Vein endothelial cell (primary cell): ENCODE data around the gene TAF1L. TPM values are rescaled to one million over a fixed set of nuclear protein-coding genes. Genes with fewer than 3 reads are reported as not detected.

Experiments used
- total RNA-seq: library from RNA; depleted of rRNA; stranded (reverse); fragments of >200 nt; gene quantifications from 2 replicates; pipeline ENCODE4 v1.2.3, GENCODE V29; 2012

Gene TAF1L
- under 0.01 TPM in 1 of 2 replicates, not detected in the other for total RNA-seq

DNA sequence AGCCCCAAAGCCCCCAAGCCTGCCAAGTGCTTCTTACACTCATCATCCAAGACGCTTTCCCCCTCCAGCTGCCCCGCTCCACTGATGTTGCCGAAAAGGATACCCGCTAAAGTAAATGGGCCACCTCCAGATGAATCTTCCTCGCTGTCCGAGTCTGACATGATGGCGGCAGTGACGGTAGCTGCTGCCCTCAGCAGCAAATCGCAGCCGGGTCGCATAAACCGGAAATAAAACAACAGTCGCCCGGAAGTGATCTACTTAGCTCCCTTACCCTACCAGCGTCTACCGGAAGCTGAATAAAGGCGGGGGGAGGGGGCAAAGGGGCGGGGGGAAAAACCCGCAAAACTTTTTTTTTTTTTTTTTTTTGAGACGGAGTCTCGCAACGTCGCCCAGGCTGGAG, at the start of gene TAF1L:
TSS of gene TAF1L (minus strand) at position 308 of the 400 bp plus-strand sequence. CDS start at position 218, 90 bp downstream.

Other genes starting within 250 kb of the TAF1L start
- 12.4 and 25.6 TPM in 2 replicates for gene RIGI, start 109.5 kb downstream of the TAF1L start, total RNA-seq
- gene SMIM27, start 83.3 kb downstream of the TAF1L start, total RNA-seq: 1.6 and 2.0 TPM in 2 replicates
- gene TOPORS, start 83.1 kb downstream of the TAF1L start, total RNA-seq: 30.1 and 31.9 TPM in 2 replicates
- 22.5 and 40.0 TPM in 2 replicates for gene NDUFB6, start 62.5 kb downstream of the TAF1L start, total RNA-seq
- gene TMEM215, start 147.9 kb upstream of the TAF1L start, total RNA-seq: under 0.01 TPM in 1 of 2 replicates, not detected in the other